K562 (cell line): ENCODE results near the gene IL6ST. TPM values are rescaled to one million over a fixed set of nuclear protein-coding genes. Genes with fewer than 3 reads are reported as not detected.

Experiments
- ATAC-seq: fragments of 200-7000 bp; cut with Tn5 transposase; 3 replicates; pipeline ENCODE4 v1.9.1; 2020; ENCODE audit warnings: moderate library complexity
- BruUV-seq: library from RNA; stranded (reverse); fragments of 400-500 nt; replicated peaks from 2 replicates; lab custom pipeline; 2021; lab: Mats Ljungman, UMichigan
- CTCF ChIA-PET: fragments of 300-600 bp; formaldehyde crosslinking; extraction: SDS; loops from one replicate; lab custom pipeline; 2021; ENCODE audit warnings: low intra/inter-chr PET ratio; lab: Yijun Ruan, JAX
- POLR2A ChIA-PET: fragments of 300-600, 350-650 bp; sonication (Branson Sonifier 250); formaldehyde crosslinking; extraction: SDS; loops from one replicate; lab custom pipeline; 2021; ENCODE audit warnings: antibody characterized with exemption, inconsistent platforms; lab: Yijun Ruan, JAX
- DNase-seq, 4 experiments: peaks; one replicate each; pipeline versions ENCODE4 v3.0.0 to v3.0.0-alpha.2; 2011 to 2018; ENCODE audit warnings: low spot score in 3 of 4, mixed read lengths in 3 of 4; ENCODE audit errors: extremely low read depth in 1 of 4
- FAIRE-seq: peaks from 2 replicates; lab custom pipeline; 2011; peaks lifted over from hg19 to GRCh38; lab: Jason Lieb, UNC
- H2AFZ ChIP-seq: 2 replicates; pipeline ENCODE4 v1.6.0; 2011; ENCODE audit warnings: low read depth, low read length, control low read depth, inconsistent platforms
- H3K27ac ChIP-seq: fragments of 200-600 bp; 3 replicates; pipeline ENCODE4 v1.8.0; 2011; ENCODE audit warnings: low read depth, mild to moderate bottlenecking, control low read depth, inconsistent platforms, low read length, moderate library complexity, mixed read lengths; ENCODE audit errors: extremely low read depth
- H3K27me3 ChIP-seq, 2 experiments: fragments of 300-600 bp in 1 of 2; 2 replicates in 1 of 2; 3 replicates in 1 of 2; pipeline versions ENCODE4 v1.6.0 to v1.8.0; 2011; ENCODE audit warnings: inconsistent platforms in 2 of 2, low read length in 2 of 2, mild to moderate bottlenecking in 1 of 2, mixed read lengths in 1 of 2, moderate library complexity in 1 of 2; ENCODE audit not compliant: control insufficient read depth in 2 of 2, insufficient read depth in 2 of 2
- H3K36me3 ChIP-seq: fragments of 300-600 bp; 3 replicates; pipeline ENCODE4 v1.8.0; 2011; ENCODE audit warnings: mild to moderate bottlenecking, low read length, inconsistent platforms; ENCODE audit not compliant: control insufficient read depth, insufficient read depth
- H3K4me1 ChIP-seq, 2 experiments: fragments of 200-600 bp in 1 of 2; replicated peaks in 1 of 2; 2 replicates in 1 of 2; 3 replicates in 1 of 2; pipeline versions ENCODE4 v1.5.1 to v1.8.0; 2011; ENCODE audit warnings: inconsistent platforms in 2 of 2, low read length in 2 of 2, mild to moderate bottlenecking in 1 of 2, mixed read lengths in 1 of 2, moderate library complexity in 1 of 2; ENCODE audit not compliant: control insufficient read depth in 2 of 2, insufficient read depth in 2 of 2
- H3K4me2 ChIP-seq: 2 replicates; pipeline ENCODE4 v1.6.1; 2011; ENCODE audit warnings: low read length, control low read depth, inconsistent platforms, mixed read lengths; ENCODE audit not compliant: insufficient read depth
- H3K4me3 ChIP-seq: fragments of 200-600 bp; sonication (generic), shearing (Covaris generic); 2 replicates; pipeline ENCODE4 v1.5.1; 2016; ENCODE audit warnings: control low read depth, inconsistent platforms
- H3K79me2 ChIP-seq: fragments of 200-600 bp; 3 replicates; pipeline ENCODE4 v1.8.0; 2011; ENCODE audit warnings: low read length, inconsistent platforms; ENCODE audit not compliant: control insufficient read depth, insufficient read depth
- H3K9ac ChIP-seq, 2 experiments: 2 replicates each; pipeline versions ENCODE4 v1.6.0 to v1.6.1; 2011; ENCODE audit warnings: low read depth in 2 of 2, low read length in 2 of 2, control low read depth in 1 of 2, inconsistent platforms in 1 of 2, mild to moderate bottlenecking in 1 of 2, mixed read lengths in 1 of 2; ENCODE audit not compliant: insufficient read depth in 1 of 2
- H3K9me1 ChIP-seq: one replicate; pipeline ENCODE4 v1.6.0; 2011; ENCODE audit warnings: inconsistent platforms, mild to moderate bottlenecking, low read length, moderate library complexity; ENCODE audit not compliant: control insufficient read depth, insufficient read depth
- H3K9me3 ChIP-seq: replicated peaks from 2 replicates; pipeline ENCODE4 v1.5.1; 2011; ENCODE audit warnings: low read depth, low read length, inconsistent platforms; ENCODE audit not compliant: control insufficient read depth, insufficient read depth
- H4K20me1 ChIP-seq: replicated peaks from 2 replicates; pipeline ENCODE4 v1.6.1; 2011; ENCODE audit warnings: low read length, inconsistent platforms, mixed read lengths; ENCODE audit not compliant: control insufficient read depth, insufficient read depth
- FOS ChIP-seq: IDR thresholded peaks from 3 replicates; pipeline ENCODE4 v1.6.1; 2011; ENCODE audit not compliant: insufficient read length; ENCODE audit errors: extremely low read depth
- HIVEP1 ChIP-seq: fragments of 250-450 bp; sonication (Bioruptor Pico); IDR thresholded peaks from 2 replicates; pipeline ENCODE4 v1.4.0; 2020; ENCODE audit warnings: mild to moderate bottlenecking
- HNRNPK ChIP-seq: fragments of 200-400 bp; formaldehyde crosslinking; IDR thresholded peaks from one replicate; pipeline ENCODE4 v1.6.1; 2018; ENCODE audit warnings: mild to moderate bottlenecking, low read depth, low read length; ENCODE audit not compliant: poor library complexity, severe bottlenecking
- MEIS2 ChIP-seq: fragments of 450-650 bp; IDR thresholded peaks from 2 replicates; pipeline ENCODE4 v1.6.1; 2014; ENCODE audit warnings: mild to moderate bottlenecking; ENCODE audit not compliant: partially characterized antibody
- PCBP2 ChIP-seq: fragments of 200-400 bp; formaldehyde crosslinking; IDR thresholded peaks from 2 replicates; pipeline ENCODE4 v1.6.1; 2018; ENCODE audit warnings: low read length, low read depth, mild to moderate bottlenecking, moderate library complexity; ENCODE audit not compliant: poor library complexity, severe bottlenecking
- RUNX1 ChIP-seq: sonication (generic); IDR thresholded peaks from 2 replicates; pipeline ENCODE4 v1.6.1; 2016; ENCODE audit warnings: antibody characterized with exemption, low read depth
- WGBS: fragments of 100-300 bp; shearing (Covaris generic); methylation state at CpG from one replicate; pipeline ENCODE4 v1.1.6; 2016; ENCODE audit warnings: low coverage, mixed read lengths; ENCODE audit not compliant: insufficient coverage; ENCODE audit errors: missing lambda C conversion rate; 5-methylcytosine and 5-hydroxymethylcytosine counted together
- in situ Hi-C: fragments of 300-500 bp; cut with MboI; formaldehyde crosslinking; loops from 4 replicates; pipeline ENCODE4 v1.15.0; 2018; ENCODE audit warnings: inconsistent platforms, mixed read lengths
- intact Hi-C: fragments of 100-400 bp; cut with micrococcal nuclease; formaldehyde crosslinking; loops from 2 replicates; pipeline ENCODE4 v1.14.2; 2022
- polyA plus RNA-seq, 8 experiments: library from polyadenylated mRNA; depleted of rRNA in 4 of 8; stranded (reverse) in 5 of 8; unstranded in 3 of 8; fragments of >200 nt; fragmentation: Nextera tagmentation in 2 of 8; fragmentation: Illumina TruSeq in 1 of 8; extraction: Ambion mirVana in 2 of 8; extraction: Trizol in 1 of 8; gene quantifications; 2 replicates each; pipeline versions ENCODE4 v1.2.1 to v1.2.3, GENCODE V29; 2011 to 2014; ENCODE audit warnings: inconsistent platforms in 1 of 8, missing spikeins in 1 of 8
- total RNA-seq, 7 experiments: library from RNA; depleted of rRNA in 6 of 7; stranded (reverse); fragments of >200 nt in 6 of 7; fragmentation: Illumina TruSeq in 2 of 7; extraction: Trizol in 2 of 7; gene quantifications; 2 replicates each; pipeline versions ENCODE4 v1.2.1 to v1.2.3, GENCODE V29; 2011 to 2021; ENCODE audit warnings: low replicate concordance in 1 of 7
- TF ChIP-seq, protein P1 (sequence below): sonication (generic); formaldehyde crosslinking; IDR thresholded peaks from 2 replicates; pipeline ENCODE4 v1.8.0; 2022; ENCODE audit warnings: mild to moderate bottlenecking, missing genetic modification reagents

Gene IL6ST
- total and polyA plus RNA-seq, 9 of the 15 experiments (the other 6 are each of a cell fraction or from before 2014, with no cell fraction given), result 2.0 to 27.0 (median 7.9) TPM

DNA sequence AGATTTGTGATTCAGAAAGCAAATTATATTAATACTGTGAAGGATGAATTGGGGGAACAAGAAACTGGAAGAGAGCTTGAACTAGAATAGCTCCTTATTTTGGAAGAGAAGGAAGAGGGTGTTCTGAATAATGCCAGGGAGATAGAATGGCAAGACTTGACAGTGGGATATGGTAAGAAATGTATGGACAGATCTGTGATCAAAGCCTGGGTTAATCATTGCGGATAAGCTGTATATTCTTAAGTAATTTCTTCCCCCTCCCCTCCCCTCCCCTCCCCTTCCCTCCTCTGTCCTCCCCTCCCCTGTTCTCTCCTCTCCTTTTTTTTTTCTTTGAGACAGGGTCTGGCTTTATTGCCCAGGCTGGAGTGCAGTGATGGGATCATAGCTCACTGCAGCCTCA lies 10.1 kb upstream of the IL6ST start:
- Histone ChIP-seq H3K4me3 (no peak overlapping the region), H3K4me2 (no peak overlapping the region), H4K20me1 (no peaks in the 10 kb centered on the region), H3K9ac (no peak overlapping the region), H3K27ac (no peak overlapping the region), H3K27me3 (no peaks in the 10 kb centered on the region), H3K9me1 (no peaks in the 10 kb centered on the region), H3K9me3 (peaks cover 7% of the 10 kb centered on the region; the same call in 1 of the 2 replicates), H2AFZ (no peak overlapping the region), H3K4me1 (no peaks in the 10 kb centered on the region), H3K79me2 (no peaks in the 10 kb centered on the region)
- CTCF ChIA-PET, result no interaction called here
- in situ Hi-C loops, result no loop called here
- ATAC-seq (no peak), DNase-seq (no peak), FAIRE-seq (no peak)
- POLR2A ChIA-PET, result interaction anchor here (0.6 kb wide), 1 partner anchor 128 kb away, joined by 3 read pairs; no protein-coding TSS in a partner anchor
- no TSS peak for BruUV-seq
- no peak for TF ChIP-seq RUNX1
- peak; percentile 56 for TF ChIP-seq HNRNPK
- no peak for TF ChIP-seq FOS
- peak; percentile 33 for TF ChIP-seq PCBP2
- TF ChIP-seq, all 486 proteins: peak for 2
- intact Hi-C loops, result no loop called here
- H3K36me3 ChIP-seq, result no peaks in the 10 kb centered on the region
- WGBS, result 50% methylated on average over 1 of the region's 1 CpG

- DNase-seq (no peak), FAIRE-seq (no peak), ATAC-seq (no peak)
- no peaks in the 10 kb centered on the region for H3K4me1 ChIP-seq
- no peak overlapping the region for H3K4me3 ChIP-seq
- no peaks in the 10 kb centered on the region for H3K36me3 ChIP-seq
- no peak overlapping the region for H3K9ac ChIP-seq
- no peak for TF ChIP-seq MEIS2
- TF ChIP-seq, protein P1, sequence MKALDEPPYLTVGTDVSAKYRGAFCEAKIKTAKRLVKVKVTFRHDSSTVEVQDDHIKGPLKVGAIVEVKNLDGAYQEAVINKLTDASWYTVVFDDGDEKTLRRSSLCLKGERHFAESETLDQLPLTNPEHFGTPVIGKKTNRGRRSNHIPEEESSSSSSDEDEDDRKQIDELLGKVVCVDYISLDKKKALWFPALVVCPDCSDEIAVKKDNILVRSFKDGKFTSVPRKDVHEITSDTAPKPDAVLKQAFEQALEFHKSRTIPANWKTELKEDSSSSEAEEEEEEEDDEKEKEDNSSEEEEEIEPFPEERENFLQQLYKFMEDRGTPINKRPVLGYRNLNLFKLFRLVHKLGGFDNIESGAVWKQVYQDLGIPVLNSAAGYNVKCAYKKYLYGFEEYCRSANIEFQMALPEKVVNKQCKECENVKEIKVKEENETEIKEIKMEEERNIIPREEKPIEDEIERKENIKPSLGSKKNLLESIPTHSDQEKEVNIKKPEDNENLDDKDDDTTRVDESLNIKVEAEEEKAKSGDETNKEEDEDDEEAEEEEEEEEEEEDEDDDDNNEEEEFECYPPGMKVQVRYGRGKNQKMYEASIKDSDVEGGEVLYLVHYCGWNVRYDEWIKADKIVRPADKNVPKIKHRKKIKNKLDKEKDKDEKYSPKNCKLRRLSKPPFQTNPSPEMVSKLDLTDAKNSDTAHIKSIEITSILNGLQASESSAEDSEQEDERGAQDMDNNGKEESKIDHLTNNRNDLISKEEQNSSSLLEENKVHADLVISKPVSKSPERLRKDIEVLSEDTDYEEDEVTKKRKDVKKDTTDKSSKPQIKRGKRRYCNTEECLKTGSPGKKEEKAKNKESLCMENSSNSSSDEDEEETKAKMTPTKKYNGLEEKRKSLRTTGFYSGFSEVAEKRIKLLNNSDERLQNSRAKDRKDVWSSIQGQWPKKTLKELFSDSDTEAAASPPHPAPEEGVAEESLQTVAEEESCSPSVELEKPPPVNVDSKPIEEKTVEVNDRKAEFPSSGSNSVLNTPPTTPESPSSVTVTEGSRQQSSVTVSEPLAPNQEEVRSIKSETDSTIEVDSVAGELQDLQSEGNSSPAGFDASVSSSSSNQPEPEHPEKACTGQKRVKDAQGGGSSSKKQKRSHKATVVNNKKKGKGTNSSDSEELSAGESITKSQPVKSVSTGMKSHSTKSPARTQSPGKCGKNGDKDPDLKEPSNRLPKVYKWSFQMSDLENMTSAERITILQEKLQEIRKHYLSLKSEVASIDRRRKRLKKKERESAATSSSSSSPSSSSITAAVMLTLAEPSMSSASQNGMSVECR (CRISPR knock-in tag), result no peak
- TF ChIP-seq HIVEP1 (CRISPR knock-in tag), result no peak
- in situ Hi-C loops (no loop called here), intact Hi-C loops (no loop called here)
- H3K27me3 ChIP-seq, result no peaks in the 10 kb centered on the region
- no TSS peak for BruUV-seq
- H3K9me1 ChIP-seq, result no peaks in the 10 kb centered on the region
- H3K4me2 ChIP-seq, result no peak overlapping the region
- H3K27ac ChIP-seq, result no peak overlapping the region
- ChIA-PET POLR2A (interaction anchor here (1.0 to 1.5 kb wide), 3 partner anchors 9 to 55 kb away, joined by 3 to 4 read pairs (median 4); partner anchors contain the start of gene IL6ST), CTCF (no interaction called here)
- no peaks in the 10 kb centered on the region for H4K20me1 ChIP-seq
- H3K79me2 ChIP-seq, result no peaks in the 10 kb centered on the region
- no peak overlapping the region for H2AFZ ChIP-seq
- WGBS, result 77% methylated on average over 5 of the region's 5 CpGs
- H3K9me3 ChIP-seq, result peaks cover 7% of the 10 kb centered on the region; the same call in 1 of the 2 replicates
These were observed 8.9 kb upstream of the IL6ST start for GRCh38 chr5:56003679-56004078.
